GM23338 (cell line): ENCODE data around the gene GMPPA. TPM values are rescaled to one million over a fixed set of nuclear protein-coding genes. Genes with fewer than 3 reads are reported as not detected.

Source experiments
- ATAC-seq: fragments of 200-7000 bp; cut with Tn5 transposase; 3 replicates; pipeline ENCODE4 v1.9.1; 2020
- DNase-seq: peaks from one replicate; pipeline ENCODE4 v3.0.0-alpha.2; 2015; ENCODE audit warnings: low spot score
- H2AFZ ChIP-seq: fragments of 200-600 bp; sonication (generic); 2 replicates; pipeline ENCODE4 v1.8.0; 2016; ENCODE audit warnings: antibody characterized with exemption, mild to moderate bottlenecking, moderate library complexity
- H3F3A ChIP-seq: fragments of 200-600 bp; sonication (generic); replicated peaks from 2 replicates; pipeline ENCODE4 v1.8.0; 2017; ENCODE audit warnings: antibody characterized with exemption, mixed run types, low read depth
- H3K27ac ChIP-seq: fragments of 200-600 bp; sonication (generic); 2 replicates; pipeline ENCODE4 v1.6.1; 2016; ENCODE audit warnings: low read depth
- H3K27me3 ChIP-seq: fragments of 200-600 bp; sonication (generic); 2 replicates; pipeline ENCODE4 v1.8.0; 2016; ENCODE audit warnings: mild to moderate bottlenecking, mixed run types, moderate library complexity; ENCODE audit not compliant: insufficient read depth
- H3K36me3 ChIP-seq: fragments of 200-600 bp; sonication (generic); 2 replicates; pipeline ENCODE4 v1.8.0; 2016; ENCODE audit warnings: mild to moderate bottlenecking; ENCODE audit not compliant: insufficient read depth
- H3K4me1 ChIP-seq: fragments of 200-600 bp; sonication (generic); 2 replicates; pipeline ENCODE4 v1.8.0; 2016; ENCODE audit warnings: mild to moderate bottlenecking, moderate library complexity; ENCODE audit not compliant: insufficient read depth
- H3K4me2 ChIP-seq: fragments of 200-600 bp; sonication (generic); 2 replicates; pipeline ENCODE4 v1.7.1; 2017; ENCODE audit warnings: mixed run types
- H3K4me3 ChIP-seq: fragments of 200-600 bp; sonication (generic); 2 replicates; pipeline ENCODE4 v1.6.1; 2016; ENCODE audit warnings: mixed run types
- H3K79me2 ChIP-seq: fragments of 200-600 bp; sonication (generic); replicated peaks from 2 replicates; pipeline ENCODE4 v1.8.0; 2017; ENCODE audit warnings: mild to moderate bottlenecking; ENCODE audit not compliant: insufficient read depth
- H3K9me2 ChIP-seq: fragments of 200-600 bp; sonication (generic); 2 replicates; pipeline ENCODE4 v1.8.0; 2017; ENCODE audit not compliant: insufficient read depth
- H4K20me1 ChIP-seq: fragments of 200-600 bp; sonication (generic); replicated peaks from 2 replicates; pipeline ENCODE4 v1.8.0; 2017; ENCODE audit warnings: mild to moderate bottlenecking; ENCODE audit not compliant: insufficient read depth
- H3K27ac Mint-ChIP-seq: 2 replicates; pipeline ENCODE4 v1.8.0; 2020; ENCODE audit warnings: inconsistent platforms, mild to moderate bottlenecking, moderate library complexity, mixed read lengths
- H3K27me3 Mint-ChIP-seq: 3 replicates; pipeline ENCODE4 v1.8.0; 2022; ENCODE audit warnings: low read depth, mild to moderate bottlenecking, moderate library complexity, mixed read lengths, inconsistent platforms; ENCODE audit not compliant: insufficient read depth, poor library complexity
- H3K36me3 Mint-ChIP-seq: 3 replicates; pipeline ENCODE4 v1.8.0; 2021; ENCODE audit warnings: low read depth, mild to moderate bottlenecking, inconsistent platforms, moderate library complexity, mixed read lengths
- H3K4me1 Mint-ChIP-seq: 3 replicates; pipeline ENCODE4 v1.8.0; 2020; ENCODE audit warnings: mild to moderate bottlenecking, inconsistent platforms, mixed read lengths
- H3K4me3 Mint-ChIP-seq: 3 replicates; pipeline ENCODE4 v1.8.0; 2021; ENCODE audit warnings: moderate library complexity, mild to moderate bottlenecking, inconsistent platforms, mixed read lengths
- H3K9me3 Mint-ChIP-seq: 3 replicates; pipeline ENCODE4 v1.8.0; 2020; ENCODE audit warnings: moderate library complexity, mild to moderate bottlenecking, inconsistent platforms, mixed read lengths
- CREB1 ChIP-seq: fragments of 250-450 bp; sonication (Bioruptor Pico); IDR thresholded peaks from 2 replicates; pipeline ENCODE4 v1.5.0; 2020; ENCODE audit warnings: low read depth, mild to moderate bottlenecking, moderate library complexity
- CTCF ChIP-seq, 2 experiments: fragments of 200-600 bp in 1 of 2; sonication (generic) in 1 of 2; conservative IDR thresholded peaks; 2 replicates each; pipeline versions ENCODE4 v1.5.1 to v1.6.1; 2016 to 2017; ENCODE audit warnings: antibody characterized with exemption in 2 of 2, low read depth in 2 of 2, mild to moderate bottlenecking in 2 of 2, moderate library complexity in 1 of 2
- ETS1 ChIP-seq: IDR thresholded peaks from 2 replicates; pipeline ENCODE4 v1.6.1; 2016; ENCODE audit warnings: antibody characterized with exemption
- EZH2 ChIP-seq: fragments of 200-600 bp; sonication (generic); IDR thresholded peaks from one replicate; pipeline ENCODE4 v1.8.0; 2017; ENCODE audit warnings: antibody characterized with exemption, mild to moderate bottlenecking, low read depth; ENCODE audit not compliant: unreplicated experiment
- EZH2phosphoT487 ChIP-seq: fragments of 200-600 bp; sonication (generic); IDR thresholded peaks from one replicate; pipeline ENCODE4 v1.8.1; 2018; ENCODE audit warnings: antibody characterized with exemption; ENCODE audit not compliant: unreplicated experiment
- JUNB ChIP-seq: IDR thresholded peaks from one replicate; pipeline ENCODE4 v1.6.1; 2016; ENCODE audit warnings: antibody characterized with exemption; ENCODE audit not compliant: unreplicated experiment
- NANOG ChIP-seq: IDR thresholded peaks from 2 replicates; pipeline ENCODE4 v1.6.1; 2016; ENCODE audit warnings: antibody characterized with exemption, borderline replicate concordance
- POLR2AphosphoS5 ChIP-seq: IDR thresholded peaks from 2 replicates; pipeline ENCODE4 v1.6.1; 2016; ENCODE audit warnings: antibody characterized with exemption, low read depth
- REST ChIP-seq: IDR thresholded peaks from one replicate; pipeline ENCODE4 v1.6.1; 2018; ENCODE audit warnings: antibody characterized with exemption; ENCODE audit not compliant: unreplicated experiment
- STAT1 ChIP-seq: IDR thresholded peaks from one replicate; pipeline ENCODE4 v1.6.1; 2016; ENCODE audit warnings: antibody characterized with exemption; ENCODE audit not compliant: unreplicated experiment
- ZNF114 ChIP-seq: fragments of 250-450 bp; sonication (Bioruptor Pico); IDR thresholded peaks from 2 replicates; pipeline ENCODE4 v1.5.0; 2020; ENCODE audit warnings: mild to moderate bottlenecking, moderate library complexity
- ZNF331 ChIP-seq: fragments of 250-450 bp; sonication (Bioruptor Pico); IDR thresholded peaks from 2 replicates; pipeline ENCODE4 v1.5.0; 2020; ENCODE audit warnings: low read depth, mild to moderate bottlenecking, moderate library complexity
- ZNF462 ChIP-seq: fragments of 250-450 bp; sonication (Bioruptor Pico); IDR thresholded peaks from 2 replicates; pipeline ENCODE4 v1.5.0; 2020; ENCODE audit warnings: mild to moderate bottlenecking, moderate library complexity
- polyA plus RNA-seq: library from polyadenylated mRNA; unstranded; fragments of >200 nt; fragmentation: Nextera tagmentation; extraction: Ambion mirVana; gene quantifications from 2 replicates; pipeline ENCODE4 v1.2.1, GENCODE V29; 2016
- total RNA-seq: library from RNA; depleted of rRNA; stranded (reverse); fragments of >200 nt; shearing (Covaris generic); gene quantifications from 2 replicates; pipeline ENCODE4 v1.2.3, GENCODE V29; 2014

The GMPPA gene
- total and polyA plus RNA-seq, 2 experiments from 2014 or later: 27.0 to 33.8 TPM

- Histone ChIP-seq H3K4me1 (peaks cover 31% of the 10 kb centered on the region), H3K9me2 (no peaks in the 10 kb centered on the region), H3K79me2 (no peaks in the 10 kb centered on the region), H3K27me3 (peaks cover 39% of the 10 kb centered on the region), H4K20me1 (no peaks in the 10 kb centered on the region), H3F3A (peaks cover 22% of the 10 kb centered on the region), H3K36me3 (no peaks in the 10 kb centered on the region; the same call in 1 of the 2 replicates), H3K27ac (no peak overlapping the region), H2AFZ (no peak overlapping the region), H3K4me3 (no peak overlapping the region), H3K4me2 (peak overlapping the region; percentile 32; the same call in 1 of the 2 replicates)
- Mint-ChIP-seq H3K27me3 (peaks cover 38% of the 10 kb centered on the region), H3K9me3 (no peaks in the 10 kb centered on the region), H3K4me1 (peaks cover 59% of the 10 kb centered on the region), H3K36me3 (no peaks in the 10 kb centered on the region; the same call in 2 of the 3 replicates), H3K27ac (no peak overlapping the region), H3K4me3 (no peak overlapping the region)
- DNase-seq (no peak), ATAC-seq (no peak)
- TF ChIP-seq ETS1: no peak
- TF ChIP-seq NANOG: no peak
- no peak for TF ChIP-seq STAT1
- no peak for TF ChIP-seq POLR2AphosphoS5
- no peak for TF ChIP-seq REST
- TF ChIP-seq ZNF462 (CRISPR knock-in tag): no peak
- TF ChIP-seq EZH2: no peak
- no peak for TF ChIP-seq ZNF114
- TF ChIP-seq EZH2phosphoT487: no peak
- TF ChIP-seq CTCF (conservative IDR thresholded peaks at IDR 0.05; ENCODE audit: low read depth in 2 of 2): no peak
- no peak for TF ChIP-seq CREB1 (CRISPR knock-in tag)
- TF ChIP-seq JUNB: no peak
- no peak for TF ChIP-seq ZNF331 (CRISPR knock-in tag)
Observed at GRCh38 chr2:219525533-219526232, 27.0 kb downstream of the GMPPA start.
